H1 (cell line): ENCODE measurements around the gene SLC12A8.

Experiments
- GABPA ChIP-seq: IDR thresholded peaks from 2 replicates; pipeline ENCODE4 v1.6.1; 2011; ENCODE audit warnings: mild to moderate bottlenecking, low read length, moderate library complexity, borderline replicate concordance; ENCODE audit not compliant: insufficient read depth
- RAD21 ChIP-seq, 2 experiments: IDR thresholded peaks in 1 of 2; conservative IDR thresholded peaks in 1 of 2; 2 replicates each; pipeline ENCODE4 v1.6.1; 2011; ENCODE audit warnings: low read depth in 2 of 2, low read length in 2 of 2, improper control_type of control experiment in 1 of 2, inconsistent platforms in 1 of 2, mild to moderate bottlenecking in 1 of 2, moderate library complexity in 1 of 2
- SP1 ChIP-seq: IDR thresholded peaks from 2 replicates; pipeline ENCODE4 v1.6.1; 2011; ENCODE audit warnings: low read depth, low read length

DNA sequence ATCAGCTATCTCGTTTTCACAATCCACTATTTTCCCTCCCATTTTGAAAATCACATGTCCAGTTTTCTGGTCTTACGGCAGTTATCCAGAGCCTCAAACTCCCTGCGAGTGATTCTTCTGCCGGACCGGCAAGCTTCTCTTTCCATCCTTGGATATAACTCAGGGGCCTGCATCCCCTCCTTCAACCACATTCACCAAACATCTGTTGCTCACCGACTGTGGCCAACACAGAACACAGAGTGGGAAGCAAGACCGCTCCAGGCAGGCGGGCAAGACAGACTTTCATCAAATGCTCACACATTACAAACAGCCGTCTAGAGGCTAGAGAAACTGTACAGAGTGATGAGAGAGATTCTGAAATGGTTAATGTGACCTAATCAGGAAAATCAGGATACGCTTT is 7.6 kb upstream of the SLC12A8 start:
- TF ChIP-seq GABPA (no peak), RAD21 (IDR thresholded peaks at IDR 0.05 in 1 of 2, conservative IDR thresholded peaks at IDR 0.05 in 1 of 2; ENCODE audit: low read depth in 2 of 2, low read length in 2 of 2) (no peak), SP1 (no peak)
